Progenitor cell of endocrine pancreas (in vitro differentiated cells): ENCODE measurements around the gene NRBF2. TPM values are rescaled to one million over a fixed set of nuclear protein-coding genes. Genes with fewer than 3 reads are reported as not detected.

Experiments
- DNase-seq: peaks from one replicate; pipeline ENCODE4 v3.0.0; 2021; ENCODE audit warnings: low spot score; ENCODE audit not compliant: unreplicated experiment
- H3K27ac Mint-ChIP-seq: 2 replicates; pipeline ENCODE4 v1.8.0; 2021; ENCODE audit warnings: mild to moderate bottlenecking, moderate library complexity, mixed read lengths
- H3K27me3 Mint-ChIP-seq: 2 replicates; pipeline ENCODE4 v1.8.0; 2021; ENCODE audit warnings: mixed read lengths
- H3K36me3 Mint-ChIP-seq: 2 replicates; pipeline ENCODE4 v1.8.0; 2022; ENCODE audit warnings: mixed read lengths; ENCODE audit not compliant: insufficient read depth
- H3K4me1 Mint-ChIP-seq: 2 replicates; pipeline ENCODE4 v1.8.0; 2021; ENCODE audit warnings: low read depth, mixed read lengths
- H3K4me3 Mint-ChIP-seq: 2 replicates; pipeline ENCODE4 v1.8.0; 2021; ENCODE audit warnings: low read depth, mild to moderate bottlenecking, moderate library complexity, mixed read lengths
- H3K9me3 Mint-ChIP-seq: 2 replicates; pipeline ENCODE4 v1.8.0; 2021; ENCODE audit warnings: low read depth, mixed read lengths
- CTCF ChIP-seq: fragments of 200-600 bp; sonication (generic); IDR thresholded peaks from one replicate; pipeline ENCODE4 v1.5.0; 2021; ENCODE audit warnings: antibody characterized with exemption, mild to moderate bottlenecking; ENCODE audit not compliant: unreplicated experiment
- total RNA-seq: library from RNA; stranded (reverse); gene quantifications from 2 replicates; pipeline ENCODE4 v1.2.1, GENCODE V29; 2021

The NRBF2 gene
- total RNA-seq, 1 donor from 2014 or later = 20.3 TPM

GRCh38 chr10:63200431-63200830 is 67.3 kb downstream of the NRBF2 start:
- no peak for DNase-seq
- H3K4me1 Mint-ChIP-seq = no peaks in the 10 kb centered on the region
- H3K27ac Mint-ChIP-seq = no peak overlapping the region
- H3K4me3 Mint-ChIP-seq = no peak overlapping the region
- peaks cover 25% of the 10 kb centered on the region for H3K36me3 Mint-ChIP-seq
- H3K27me3 Mint-ChIP-seq = no peaks in the 10 kb centered on the region
- H3K9me3 Mint-ChIP-seq = no peaks in the 10 kb centered on the region
- TF ChIP-seq CTCF = no peak

GRCh38 chr10:63201118-63201517 is 68.0 kb downstream of the NRBF2 start:
- no peak for TF ChIP-seq CTCF
- peaks cover 25% of the 10 kb centered on the region for H3K36me3 Mint-ChIP-seq
- H3K4me3 Mint-ChIP-seq = no peak overlapping the region
- no peaks in the 10 kb centered on the region for H3K4me1 Mint-ChIP-seq
- no peak for DNase-seq
- no peaks in the 10 kb centered on the region for H3K9me3 Mint-ChIP-seq
- no peak overlapping the region for H3K27ac Mint-ChIP-seq
- no peaks in the 10 kb centered on the region for H3K27me3 Mint-ChIP-seq
